GM23338 (cell line): Measurements from ENCODE around the gene KEAP1. TPM values are rescaled to one million over a fixed set of nuclear protein-coding genes. Genes with fewer than 3 reads are reported as not detected.

ENCODE experiments used
- ATAC-seq: fragments of 200-7000 bp; cut with Tn5 transposase; 3 replicates; pipeline ENCODE4 v1.9.1; 2020
- DNase-seq: peaks from one replicate; pipeline ENCODE4 v3.0.0-alpha.2; 2015; ENCODE audit warnings: low spot score
- H2AFZ ChIP-seq: fragments of 200-600 bp; sonication (generic); 2 replicates; pipeline ENCODE4 v1.8.0; 2016; ENCODE audit warnings: antibody characterized with exemption, mild to moderate bottlenecking, moderate library complexity
- H3F3A ChIP-seq: fragments of 200-600 bp; sonication (generic); replicated peaks from 2 replicates; pipeline ENCODE4 v1.8.0; 2017; ENCODE audit warnings: antibody characterized with exemption, mixed run types, low read depth
- H3K27ac ChIP-seq: fragments of 200-600 bp; sonication (generic); 2 replicates; pipeline ENCODE4 v1.6.1; 2016; ENCODE audit warnings: low read depth
- H3K27me3 ChIP-seq: fragments of 200-600 bp; sonication (generic); 2 replicates; pipeline ENCODE4 v1.8.0; 2016; ENCODE audit warnings: mild to moderate bottlenecking, mixed run types, moderate library complexity; ENCODE audit not compliant: insufficient read depth
- H3K36me3 ChIP-seq: fragments of 200-600 bp; sonication (generic); 2 replicates; pipeline ENCODE4 v1.8.0; 2016; ENCODE audit warnings: mild to moderate bottlenecking; ENCODE audit not compliant: insufficient read depth
- H3K4me1 ChIP-seq: fragments of 200-600 bp; sonication (generic); 2 replicates; pipeline ENCODE4 v1.8.0; 2016; ENCODE audit warnings: mild to moderate bottlenecking, moderate library complexity; ENCODE audit not compliant: insufficient read depth
- H3K4me2 ChIP-seq: fragments of 200-600 bp; sonication (generic); 2 replicates; pipeline ENCODE4 v1.7.1; 2017; ENCODE audit warnings: mixed run types
- H3K4me3 ChIP-seq: fragments of 200-600 bp; sonication (generic); 2 replicates; pipeline ENCODE4 v1.6.1; 2016; ENCODE audit warnings: mixed run types
- H3K79me2 ChIP-seq: fragments of 200-600 bp; sonication (generic); replicated peaks from 2 replicates; pipeline ENCODE4 v1.8.0; 2017; ENCODE audit warnings: mild to moderate bottlenecking; ENCODE audit not compliant: insufficient read depth
- H3K9me2 ChIP-seq: fragments of 200-600 bp; sonication (generic); 2 replicates; pipeline ENCODE4 v1.8.0; 2017; ENCODE audit not compliant: insufficient read depth
- H4K20me1 ChIP-seq: fragments of 200-600 bp; sonication (generic); replicated peaks from 2 replicates; pipeline ENCODE4 v1.8.0; 2017; ENCODE audit warnings: mild to moderate bottlenecking; ENCODE audit not compliant: insufficient read depth
- H3K27ac Mint-ChIP-seq: 2 replicates; pipeline ENCODE4 v1.8.0; 2020; ENCODE audit warnings: inconsistent platforms, mild to moderate bottlenecking, moderate library complexity, mixed read lengths
- H3K27me3 Mint-ChIP-seq: 3 replicates; pipeline ENCODE4 v1.8.0; 2022; ENCODE audit warnings: low read depth, mild to moderate bottlenecking, moderate library complexity, mixed read lengths, inconsistent platforms; ENCODE audit not compliant: insufficient read depth, poor library complexity
- H3K36me3 Mint-ChIP-seq: 3 replicates; pipeline ENCODE4 v1.8.0; 2021; ENCODE audit warnings: low read depth, mild to moderate bottlenecking, inconsistent platforms, moderate library complexity, mixed read lengths
- H3K4me1 Mint-ChIP-seq: 3 replicates; pipeline ENCODE4 v1.8.0; 2020; ENCODE audit warnings: mild to moderate bottlenecking, inconsistent platforms, mixed read lengths
- H3K4me3 Mint-ChIP-seq: 3 replicates; pipeline ENCODE4 v1.8.0; 2021; ENCODE audit warnings: moderate library complexity, mild to moderate bottlenecking, inconsistent platforms, mixed read lengths
- H3K9me3 Mint-ChIP-seq: 3 replicates; pipeline ENCODE4 v1.8.0; 2020; ENCODE audit warnings: moderate library complexity, mild to moderate bottlenecking, inconsistent platforms, mixed read lengths
- ETS1 ChIP-seq: IDR thresholded peaks from 2 replicates; pipeline ENCODE4 v1.6.1; 2016; ENCODE audit warnings: antibody characterized with exemption
- EZH2phosphoT487 ChIP-seq: fragments of 200-600 bp; sonication (generic); IDR thresholded peaks from one replicate; pipeline ENCODE4 v1.8.1; 2018; ENCODE audit warnings: antibody characterized with exemption; ENCODE audit not compliant: unreplicated experiment
- JUNB ChIP-seq: IDR thresholded peaks from one replicate; pipeline ENCODE4 v1.6.1; 2016; ENCODE audit warnings: antibody characterized with exemption; ENCODE audit not compliant: unreplicated experiment
- NANOG ChIP-seq: IDR thresholded peaks from 2 replicates; pipeline ENCODE4 v1.6.1; 2016; ENCODE audit warnings: antibody characterized with exemption, borderline replicate concordance
- POLR2AphosphoS5 ChIP-seq: IDR thresholded peaks from 2 replicates; pipeline ENCODE4 v1.6.1; 2016; ENCODE audit warnings: antibody characterized with exemption, low read depth
- REST ChIP-seq: IDR thresholded peaks from one replicate; pipeline ENCODE4 v1.6.1; 2018; ENCODE audit warnings: antibody characterized with exemption; ENCODE audit not compliant: unreplicated experiment
- STAT1 ChIP-seq: IDR thresholded peaks from one replicate; pipeline ENCODE4 v1.6.1; 2016; ENCODE audit warnings: antibody characterized with exemption; ENCODE audit not compliant: unreplicated experiment
- ZNF114 ChIP-seq: fragments of 250-450 bp; sonication (Bioruptor Pico); IDR thresholded peaks from 2 replicates; pipeline ENCODE4 v1.5.0; 2020; ENCODE audit warnings: mild to moderate bottlenecking, moderate library complexity
- ZNF462 ChIP-seq: fragments of 250-450 bp; sonication (Bioruptor Pico); IDR thresholded peaks from 2 replicates; pipeline ENCODE4 v1.5.0; 2020; ENCODE audit warnings: mild to moderate bottlenecking, moderate library complexity
- polyA plus RNA-seq: library from polyadenylated mRNA; unstranded; fragments of >200 nt; fragmentation: Nextera tagmentation; extraction: Ambion mirVana; gene quantifications from 2 replicates; pipeline ENCODE4 v1.2.1, GENCODE V29; 2016
- total RNA-seq: library from RNA; depleted of rRNA; stranded (reverse); fragments of >200 nt; shearing (Covaris generic); gene quantifications from 2 replicates; pipeline ENCODE4 v1.2.3, GENCODE V29; 2014

The KEAP1 gene
- total and polyA plus RNA-seq, 2 experiments from 2014 or later = 57.8 to 77.5 TPM

GRCh38 chr19:10520652-10521318 lies 17.6 kb upstream of the KEAP1 start:
- Histone ChIP-seq H3K9me2 (no peaks in the 10 kb centered on the region), H3K4me2 (no peak overlapping the region), H3K27me3 (peaks cover 46% of the 10 kb centered on the region), H2AFZ (no peak overlapping the region), H3F3A (peaks cover 11% of the 10 kb centered on the region; the same call in 1 of the 2 replicates), H3K4me1 (peaks cover 16% of the 10 kb centered on the region), H3K79me2 (no peaks in the 10 kb centered on the region), H4K20me1 (no peaks in the 10 kb centered on the region), H3K27ac (no peak overlapping the region), H3K4me3 (no peak overlapping the region), H3K36me3 (no peaks in the 10 kb centered on the region)
- ATAC-seq (no peak), DNase-seq (no peak)
- peaks cover 22% of the 10 kb centered on the region for H3K4me1 Mint-ChIP-seq
- no peak overlapping the region for H3K27ac Mint-ChIP-seq
- TF ChIP-seq ZNF114 (CRISPR knock-in tag) = no peak
- TF ChIP-seq ETS1 = no peak
- TF ChIP-seq POLR2AphosphoS5 = no peak
- no peak for TF ChIP-seq JUNB
- no peak for TF ChIP-seq NANOG
- TF ChIP-seq EZH2phosphoT487 = no peak
- TF ChIP-seq REST = no peak
- no peak for TF ChIP-seq ZNF462 (CRISPR knock-in tag)
- TF ChIP-seq STAT1 = no peak
- H3K4me3 Mint-ChIP-seq = no peak overlapping the region
- H3K36me3 Mint-ChIP-seq = no peaks in the 10 kb centered on the region; the same call in 2 of the 3 replicates
- H3K9me3 Mint-ChIP-seq = no peaks in the 10 kb centered on the region; the same call in 2 of the 3 replicates
- H3K27me3 Mint-ChIP-seq = peaks cover 35% of the 10 kb centered on the region
